ENCODE data around the gene SHH.

Gene SHH

GRCh38 chr7:155811895-155812761 is at the start of gene SHH:
TSS of gene SHH (minus strand) at chr7:155812463. CDS start at chr7:155812122, 341 bp downstream.
- DNase-seq = no peak

GRCh38 chr7:155861480-155861868 is 49.2 kb upstream of the SHH start:
- DNase-seq = no peak

GRCh38 chr7:155860840-155861479 is 48.7 kb upstream of the SHH start:
- no peak for DNase-seq

- no peak for DNase-seq
Observed at GRCh38 chr7:155860461-155860839, 48.2 kb upstream of the SHH start.

GRCh38 chr7:155858521-155859061 is 46.3 kb upstream of the SHH start:
- DNase-seq = no peak

- no peak for DNase-seq
Observed at GRCh38 chr7:155857141-155857540, 44.9 kb upstream of the SHH start.

GRCh38 chr7:155856656-155857055 is 44.4 kb upstream of the SHH start:
- no peak for DNase-seq

- no peak for DNase-seq
Observed at GRCh38 chr7:155852426-155853301, 40.4 kb upstream of the SHH start.

- DNase-seq = no peak
Observed at GRCh38 chr7:155851892-155852291, 39.6 kb upstream of the SHH start.

GRCh38 chr7:155850766-155851678 is 38.8 kb upstream of the SHH start:
- no peak for DNase-seq

GRCh38 chr7:155850001-155850436 is 37.8 kb upstream of the SHH start:
- DNase-seq = no peak

- no peak for DNase-seq
Observed at GRCh38 chr7:155848691-155849669, 36.7 kb upstream of the SHH start.

- no peak for DNase-seq
Observed at GRCh38 chr7:155847821-155848435, 35.7 kb upstream of the SHH start.

GRCh38 chr7:155846936-155847335 is 34.7 kb upstream of the SHH start:
- no peak for DNase-seq

GRCh38 chr7:155846156-155846555 is 33.9 kb upstream of the SHH start:
- DNase-seq = no peak

- no peak for DNase-seq
Observed at GRCh38 chr7:155845226-155845625, 33.0 kb upstream of the SHH start.

GRCh38 chr7:155844526-155844925 is 32.3 kb upstream of the SHH start:
- no peak for DNase-seq

GRCh38 chr7:155844019-155844453 is 31.8 kb upstream of the SHH start:
- DNase-seq = no peak

GRCh38 chr7:155843426-155844018 is 31.3 kb upstream of the SHH start:
- DNase-seq = no peak
